ENCODE results near the gene CRAMP1. TPM values are rescaled to one million over a fixed set of nuclear protein-coding genes. Genes with fewer than 3 reads are reported as not detected.

The CRAMP1 gene
- total and polyA plus RNA-seq, 2 of the 8 experiments (the other 6 are each of a cell fraction or from before 2014, with no cell fraction given), result 19.2 to 23.2 TPM

- no peak overlapping the region for H2BK15ac ChIP-seq (ENCODE audit: low read length)
- no peak overlapping the region for H3K18ac ChIP-seq (ENCODE audit: extremely low read depth, low read length)
- DNase-seq (ENCODE audit: low read depth in 1 of 2, low spot score in 2 of 2) (no peak), FAIRE-seq (no peak)
- H2BK5ac ChIP-seq (ENCODE audit: low read depth, low read length), result no peak overlapping the region
- H2BK20ac ChIP-seq (ENCODE audit: low read length), result no peak overlapping the region
- H3K4me1 ChIP-seq (replicated peaks in 1 of 4; ENCODE audit: control insufficient read depth in 3 of 4, insufficient read depth in 4 of 4, low read length in 3 of 4), result no peaks in the 10 kb centered on the region
- H3K27ac ChIP-seq (ENCODE audit: low read depth, low read length), result no peak overlapping the region
- H4K91ac ChIP-seq (replicated peaks; ENCODE audit: insufficient read length, low read length), result no peak overlapping the region
- H3K56ac ChIP-seq (replicated peaks; ENCODE audit: insufficient read length, low read depth, low read length), result no peak overlapping the region
- no peaks in the 10 kb centered on the region for H3K23me2 ChIP-seq (ENCODE audit: low read depth, low read length)
- no peak overlapping the region for H3K4ac ChIP-seq (replicated peaks; ENCODE audit: insufficient read length, low read depth, low read length)
- H2BK12ac ChIP-seq (ENCODE audit: low read depth, low read length), result no peak overlapping the region
- POLR2A ChIA-PET (ENCODE audit: partially characterized antibody), result no interaction called here
- H4K8ac ChIP-seq (ENCODE audit: extremely low read depth, insufficient read depth, low read length), result no peak overlapping the region
- no peaks in the 10 kb centered on the region for H3K9me3 ChIP-seq (ENCODE audit: insufficient read depth in 2 of 2, low read depth in 1 of 2, low read length in 1 of 2)
- H4K5ac ChIP-seq (ENCODE audit: insufficient read length, low read depth, low read length), result no peak overlapping the region
- no peak overlapping the region for H3K14ac ChIP-seq (ENCODE audit: insufficient read length)
- H2AFZ ChIP-seq (ENCODE audit: low read length), result no peak overlapping the region
- H3K79me1 ChIP-seq (ENCODE audit: low read depth, low read length), result no peaks in the 10 kb centered on the region
- peaks cover 0 to 2% of the 10 kb centered on the region in 2 experiments for H4K20me1 ChIP-seq (replicated peaks in 1 of 2; ENCODE audit: control insufficient read depth in 1 of 2, insufficient read depth in 2 of 2, low read length in 2 of 2)
- no peak overlapping the region for H2AK5ac ChIP-seq (ENCODE audit: low read depth, low read length)
- 77% methylated on average over 5 of the region's 5 CpGs; no CpG with 5 or more reads in 1 of the 2 experiments for WGBS, 2 experiments (ENCODE audit: extremely low coverage in 1 of 2, insufficient coverage in 1 of 2, insufficient read length in 1 of 2, insufficient replicate concordance in 2 of 2, low coverage in 1 of 2, low lambda C conversion rate in 2 of 2, missing lambda C conversion rate in 1 of 2)
- no peaks in the 10 kb centered on the region for H3K79me2 ChIP-seq (ENCODE audit: control insufficient read depth in 1 of 2, insufficient read depth in 2 of 2, low read length in 2 of 2)
- H3K9ac ChIP-seq (replicated peaks in 1 of 4; ENCODE audit: extremely low read depth in 1 of 4, low read depth in 3 of 4, low read length in 3 of 4), result no peak overlapping the region
- peaks cover 0 to 10% (median 0%) of the 10 kb centered on the region in 4 experiments; a peak in 2 of 8 replicates for H3K36me3 ChIP-seq (ENCODE audit: control insufficient read depth in 2 of 4, insufficient read depth in 4 of 4, low read length in 3 of 4)
- CTCF ChIA-PET (ENCODE audit: partially characterized antibody), result interaction anchor here (0.7 to 2.7 kb wide), 4 partner anchors 9 to 132 kb away, joined by 3 to 10 read pairs (median 4); no protein-coding TSS in a partner anchor
- H3K23ac ChIP-seq (ENCODE audit: insufficient read length), result no peak overlapping the region
- H3K4me3 ChIP-seq (ENCODE audit: extremely low read depth in 1 of 4, insufficient read depth in 2 of 4, low read depth in 3 of 4, low read length in 4 of 4), result no peak overlapping the region
- no peak overlapping the region for H2BK120ac ChIP-seq (replicated peaks; ENCODE audit: low read depth, low read length)
- no peaks in the 10 kb centered on the region for H3K27me3 ChIP-seq (replicated peaks in 1 of 4; ENCODE audit: control insufficient read depth in 3 of 4, extremely low read depth in 1 of 4, insufficient read depth in 3 of 4, low read length in 3 of 4)
- H3K4me2 ChIP-seq (ENCODE audit: insufficient read depth in 1 of 2, low read depth in 2 of 2, low read length in 2 of 2), result no peak overlapping the region
- TF ChIP-seq EP300 (IDR thresholded peaks at IDR 0.05; ENCODE audit: borderline replicate concordance in 1 of 2, low read depth in 2 of 2, low read length in 2 of 2), result no peak
- TF ChIP-seq BCL11A (IDR thresholded peaks at IDR 0.05; ENCODE audit: low read depth in 2 of 2, low read length in 2 of 2), result no peak
- no peak for TF ChIP-seq POLR2AphosphoS5 (IDR thresholded peaks at IDR 0.05; ENCODE audit: low read depth, low read length)
- TF ChIP-seq EGR1 (IDR thresholded peaks at IDR 0.05; ENCODE audit: borderline replicate concordance, low read depth, low read length), result no peak
- no peak for TF ChIP-seq GABPA (IDR thresholded peaks at IDR 0.05; ENCODE audit: borderline replicate concordance, insufficient read depth, low read length)
- TF ChIP-seq CHD2 (IDR thresholded peaks at IDR 0.05; ENCODE audit: low read length), result no peak
- no peak for TF ChIP-seq SIN3A (conservative IDR thresholded peaks at IDR 0.05 in 1 of 2, IDR thresholded peaks at IDR 0.05 in 1 of 2; ENCODE audit: low read depth in 1 of 2, low read length in 2 of 2)
- TF ChIP-seq POU5F1 (IDR thresholded peaks at IDR 0.05; ENCODE audit: low read depth, low read length), result no peak
- no peak for TF ChIP-seq JUN (IDR thresholded peaks at IDR 0.05; ENCODE audit: low read depth, low read length)
- no peak for TF ChIP-seq E2F6 (IDR thresholded peaks at IDR 0.05)
- TF ChIP-seq CHD1 (IDR thresholded peaks at IDR 0.05; ENCODE audit: low read depth, low read length), result no peak
- no peak for TF ChIP-seq TBP (IDR thresholded peaks at IDR 0.05; ENCODE audit: low read depth, low read length)
- no peak for TF ChIP-seq SAP30 (IDR thresholded peaks at IDR 0.05; ENCODE audit: insufficient read depth, insufficient replicate concordance, low read length)
- no peak for TF ChIP-seq MAFK (IDR thresholded peaks at IDR 0.05; ENCODE audit: low read depth, low read length)
Measured at GRCh38 chr16:1573301-1573700, 38.9 kb upstream of the CRAMP1 start.
